Measurements from ENCODE around the gene ADAMTS9.

The ADAMTS9 gene

DNA sequence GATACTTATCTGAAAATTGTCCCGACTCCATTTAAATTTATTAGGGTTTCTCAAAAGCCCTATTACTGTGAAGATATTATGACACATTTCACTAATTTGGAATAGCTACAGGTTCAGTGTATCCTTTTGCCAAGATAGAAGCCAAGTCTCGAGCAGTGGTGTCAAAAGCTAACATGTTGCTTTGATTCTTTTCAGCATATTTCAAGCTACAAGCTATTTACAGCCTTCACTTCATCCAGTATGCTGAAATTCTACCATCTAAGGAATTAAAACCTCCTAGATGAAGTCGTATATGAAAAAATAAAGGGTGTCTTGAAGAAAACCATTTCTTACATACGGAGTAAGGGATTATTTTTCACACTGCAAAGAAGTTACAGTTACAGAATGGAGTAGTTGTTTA, 31.2 kb upstream of the ADAMTS9 start:
- WGBS (ENCODE audit: insufficient coverage) = 90% methylated on average over 2 of the region's 4 CpGs
- ChIA-PET POLR2A (no interaction called here), CTCF (interaction anchor here (0.6 kb wide), 1 partner anchor 13 kb away, joined by 3 read pairs; no protein-coding TSS in a partner anchor)
- Histone ChIP-seq H3K27ac (ENCODE audit: insufficient read depth in 1 of 2, low read depth in 1 of 2, low read length in 2 of 2, poor library complexity in 1 of 2, severe bottlenecking in 2 of 2) (no peak overlapping the region), H3K4me3 (ENCODE audit: control insufficient read depth in 1 of 7, extremely low read depth in 1 of 7, insufficient read depth in 4 of 7, low read depth in 2 of 7, low read length in 6 of 7) (no peak overlapping the region), H3K4me1 (ENCODE audit: control extremely low read depth in 1 of 4, control insufficient read depth in 4 of 4, insufficient read depth in 4 of 4, low read length in 3 of 4) (no peaks in the 10 kb centered on the region), H3K36me3 (ENCODE audit: control insufficient read depth in 4 of 4, insufficient read depth in 4 of 4, low read length in 3 of 4) (no peaks in the 10 kb centered on the region), H3K27me3 (replicated peaks in 2 of 5; ENCODE audit: control insufficient read depth in 4 of 5, insufficient read depth in 5 of 5, low read length in 4 of 5) (no peaks in the 10 kb centered on the region), H3K9me3 (ENCODE audit: control extremely low read depth in 1 of 5, control insufficient read depth in 4 of 5, insufficient read depth in 2 of 5, low read depth in 1 of 5, low read length in 4 of 5) (no peaks in the 10 kb centered on the region)
- no peak for DNase-seq

DNA sequence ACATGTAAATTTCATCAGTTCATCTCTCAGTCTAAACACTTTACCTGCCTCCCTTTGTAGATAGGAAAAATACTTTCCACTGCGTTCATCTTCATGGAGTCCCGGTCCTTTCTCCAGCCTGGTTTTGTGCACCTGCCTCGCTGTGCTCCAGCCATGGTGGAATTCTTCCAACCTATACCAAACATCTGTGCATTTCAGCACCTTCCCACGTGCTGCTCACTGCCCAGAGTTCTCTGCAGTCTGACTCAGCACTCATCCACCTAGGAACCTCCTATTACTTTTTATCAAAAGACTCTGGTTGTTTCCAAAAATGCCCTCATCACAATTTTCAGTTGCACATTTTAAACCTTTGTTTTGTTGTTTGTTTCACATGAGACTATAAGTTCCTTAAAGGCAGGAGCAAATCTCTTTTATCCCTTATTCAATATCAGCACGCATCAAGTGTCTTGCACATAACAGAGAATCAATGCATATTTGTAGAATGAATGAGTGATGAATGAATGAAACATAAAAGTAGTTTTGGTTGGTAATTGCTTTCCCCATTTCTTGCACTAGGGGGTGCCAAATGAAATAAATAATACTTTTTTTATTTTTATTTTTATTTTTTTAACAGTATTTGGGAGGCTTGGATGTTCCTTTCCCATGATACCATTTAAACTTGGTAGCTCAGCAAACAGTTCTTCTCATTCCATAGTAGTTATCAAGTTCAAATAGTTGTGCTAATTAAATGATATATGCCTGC, 30.2 kb upstream of the ADAMTS9 start:
- WGBS (ENCODE audit: insufficient coverage) = 100% methylated on average over 3 of the region's 5 CpGs
- no peak overlapping the region for H3K4me3 ChIP-seq (ENCODE audit: control insufficient read depth in 1 of 7, extremely low read depth in 1 of 7, insufficient read depth in 4 of 7, low read depth in 2 of 7, low read length in 6 of 7)
- ChIA-PET POLR2A (no interaction called here), CTCF (no interaction called here)
- no peaks in the 10 kb centered on the region for H3K27me3 ChIP-seq (replicated peaks in 2 of 5; ENCODE audit: control insufficient read depth in 4 of 5, insufficient read depth in 5 of 5, low read length in 4 of 5)
- H3K36me3 ChIP-seq (ENCODE audit: control insufficient read depth in 4 of 4, insufficient read depth in 4 of 4, low read length in 3 of 4) = no peaks in the 10 kb centered on the region
- DNase-seq = no peak
- no peaks in the 10 kb centered on the region for H3K9me3 ChIP-seq (ENCODE audit: control extremely low read depth in 1 of 5, control insufficient read depth in 4 of 5, insufficient read depth in 2 of 5, low read depth in 1 of 5, low read length in 4 of 5)
- H3K4me1 ChIP-seq (ENCODE audit: control extremely low read depth in 1 of 4, control insufficient read depth in 4 of 4, insufficient read depth in 4 of 4, low read length in 3 of 4) = no peaks in the 10 kb centered on the region
- no peak overlapping the region for H3K27ac ChIP-seq (ENCODE audit: insufficient read depth in 1 of 2, low read depth in 1 of 2, low read length in 2 of 2, poor library complexity in 1 of 2, severe bottlenecking in 2 of 2)

DNA sequence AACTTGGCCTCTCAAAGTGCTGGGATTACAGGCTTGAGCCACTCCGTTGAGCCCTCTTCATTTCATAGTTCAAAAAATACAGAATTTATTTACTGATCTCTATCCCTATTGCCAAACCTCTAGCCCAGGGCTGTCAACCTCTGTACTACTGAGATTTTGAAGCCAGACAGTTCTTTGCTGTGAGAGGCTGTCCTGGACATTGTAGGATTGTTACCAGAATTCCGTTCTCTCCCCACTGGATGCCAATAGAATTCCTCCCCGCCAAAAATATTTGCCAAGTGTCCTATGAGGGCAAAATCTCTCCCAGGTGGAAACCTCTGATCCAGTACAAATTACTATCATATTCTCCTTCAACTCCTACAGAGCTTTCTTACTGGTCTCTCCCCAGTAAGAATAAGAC, 29.6 kb upstream of the ADAMTS9 start:
- H3K4me1 ChIP-seq (ENCODE audit: control extremely low read depth in 1 of 4, control insufficient read depth in 4 of 4, insufficient read depth in 4 of 4, low read length in 3 of 4) = no peaks in the 10 kb centered on the region
- H3K36me3 ChIP-seq (ENCODE audit: control insufficient read depth in 4 of 4, insufficient read depth in 4 of 4, low read length in 3 of 4) = no peaks in the 10 kb centered on the region
- CTCF ChIA-PET = no interaction called here
- DNase-seq = no peak
- POLR2A ChIA-PET = no interaction called here
- H3K9me3 ChIP-seq (ENCODE audit: control extremely low read depth in 1 of 5, control insufficient read depth in 4 of 5, insufficient read depth in 2 of 5, low read depth in 1 of 5, low read length in 4 of 5) = no peaks in the 10 kb centered on the region
- no peaks in the 10 kb centered on the region for H3K27me3 ChIP-seq (replicated peaks in 2 of 5; ENCODE audit: control insufficient read depth in 4 of 5, insufficient read depth in 5 of 5, low read length in 4 of 5)
- no peak overlapping the region for H3K4me3 ChIP-seq (ENCODE audit: control insufficient read depth in 1 of 7, extremely low read depth in 1 of 7, insufficient read depth in 4 of 7, low read depth in 2 of 7, low read length in 6 of 7)
- 90% methylated on average over 2 of the region's 3 CpGs for WGBS (ENCODE audit: insufficient coverage)
- H3K27ac ChIP-seq (ENCODE audit: insufficient read depth in 1 of 2, low read depth in 1 of 2, low read length in 2 of 2, poor library complexity in 1 of 2, severe bottlenecking in 2 of 2) = no peak overlapping the region

DNA sequence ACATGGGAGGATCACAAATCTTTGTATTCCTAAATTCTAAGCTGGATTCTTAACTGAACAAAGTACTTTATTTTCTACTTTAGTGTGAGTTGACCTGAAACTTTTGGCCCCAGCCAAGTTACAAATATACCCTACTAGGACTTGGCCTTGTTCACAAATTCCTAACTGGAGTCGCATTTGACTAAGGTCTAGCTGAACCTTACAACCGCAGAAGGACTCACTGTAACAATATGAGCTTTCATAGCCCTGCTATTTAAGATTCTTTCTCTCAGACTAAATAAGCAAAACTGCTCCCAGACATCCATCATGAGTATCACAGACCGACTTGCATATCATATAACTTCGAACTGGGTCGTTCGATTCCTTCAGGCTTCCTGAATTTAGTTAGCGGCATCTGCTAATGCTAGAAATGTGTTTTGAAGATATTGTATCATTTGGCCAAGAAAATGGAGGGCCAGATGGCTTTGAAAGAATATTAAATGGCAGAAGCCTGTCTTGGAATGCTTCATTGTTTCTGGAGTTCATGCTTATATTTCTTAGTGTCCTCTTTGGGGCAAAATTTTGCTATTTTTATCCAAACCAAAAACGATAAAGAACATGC, 28.4 kb upstream of the ADAMTS9 start:
- POLR2A ChIA-PET = no interaction called here
- CTCF ChIA-PET = no interaction called here

DNA sequence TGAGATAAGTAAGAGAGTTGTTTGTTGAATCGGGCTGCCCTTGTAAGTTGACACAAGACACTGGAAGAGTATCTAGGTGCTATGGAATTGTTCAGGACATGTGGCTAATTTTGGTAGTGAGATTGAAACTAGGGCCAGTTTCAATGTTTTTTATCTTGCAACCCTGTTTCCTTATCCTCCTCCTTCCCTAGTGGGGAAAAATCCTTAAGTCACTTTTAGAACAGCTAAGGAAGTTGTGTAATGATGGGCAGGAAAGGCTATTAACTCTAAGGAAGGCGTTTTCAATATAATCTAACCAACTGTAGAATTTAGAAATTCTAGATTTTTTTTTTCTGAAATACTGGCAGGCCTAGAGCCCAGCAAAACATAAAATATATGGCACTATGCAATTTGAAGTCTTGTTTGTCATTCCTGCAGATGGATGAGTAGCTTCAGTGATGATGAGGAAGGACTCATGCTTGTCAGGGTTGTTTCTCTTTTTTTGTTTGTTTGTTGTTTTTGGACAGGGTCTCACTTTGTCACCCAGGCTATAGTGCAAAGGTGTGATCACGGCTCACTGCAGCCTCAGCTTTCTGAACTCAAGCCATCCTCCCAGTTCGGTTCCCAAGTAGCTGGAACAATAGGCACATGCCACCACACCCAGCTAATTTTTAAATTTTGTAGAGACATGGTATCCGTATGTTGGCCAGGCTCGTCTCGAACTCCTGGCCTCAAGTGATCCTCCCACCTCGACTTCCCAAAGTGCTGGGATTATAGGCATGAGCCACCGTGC, 27.6 kb upstream of the ADAMTS9 start:
- no peaks in the 10 kb centered on the region for H3K36me3 ChIP-seq (ENCODE audit: control insufficient read depth in 4 of 4, insufficient read depth in 4 of 4, low read length in 3 of 4)
- H3K4me3 ChIP-seq (ENCODE audit: control insufficient read depth in 1 of 7, extremely low read depth in 1 of 7, insufficient read depth in 4 of 7, low read depth in 2 of 7, low read length in 6 of 7) = no peak overlapping the region
- H3K27ac ChIP-seq (ENCODE audit: insufficient read depth in 1 of 2, low read depth in 1 of 2, low read length in 2 of 2, poor library complexity in 1 of 2, severe bottlenecking in 2 of 2) = no peak overlapping the region
- WGBS (ENCODE audit: insufficient coverage) = 87% methylated on average over 5 of the region's 9 CpGs
- ChIA-PET CTCF (no interaction called here), POLR2A (no interaction called here)
- H3K27me3 ChIP-seq (replicated peaks in 2 of 5; ENCODE audit: control insufficient read depth in 4 of 5, insufficient read depth in 5 of 5, low read length in 4 of 5) = no peaks in the 10 kb centered on the region
- DNase-seq = no peak
- H3K4me1 ChIP-seq (ENCODE audit: control extremely low read depth in 1 of 4, control insufficient read depth in 4 of 4, insufficient read depth in 4 of 4, low read length in 3 of 4) = no peaks in the 10 kb centered on the region
- peaks cover 0 to under 1% (median 0%) of the 10 kb centered on the region in 5 experiments for H3K9me3 ChIP-seq (ENCODE audit: control extremely low read depth in 1 of 5, control insufficient read depth in 4 of 5, insufficient read depth in 2 of 5, low read depth in 1 of 5, low read length in 4 of 5)

More for the DNA sequence above, 28.4 kb upstream of the ADAMTS9 start:
- WGBS (ENCODE audit: insufficient coverage) = 92% methylated on average over 2 of the region's 8 CpGs
- H3K4me1 ChIP-seq (ENCODE audit: control extremely low read depth in 1 of 4, control insufficient read depth in 4 of 4, insufficient read depth in 4 of 4, low read length in 3 of 4) = no peaks in the 10 kb centered on the region
- H3K4me3 ChIP-seq (ENCODE audit: control insufficient read depth in 1 of 7, extremely low read depth in 1 of 7, insufficient read depth in 4 of 7, low read depth in 2 of 7, low read length in 6 of 7) = no peak overlapping the region
- H3K27me3 ChIP-seq (replicated peaks in 2 of 5; ENCODE audit: control insufficient read depth in 4 of 5, insufficient read depth in 5 of 5, low read length in 4 of 5) = no peaks in the 10 kb centered on the region
- H3K36me3 ChIP-seq (ENCODE audit: control insufficient read depth in 4 of 4, insufficient read depth in 4 of 4, low read length in 3 of 4) = no peaks in the 10 kb centered on the region
- no peaks in the 10 kb centered on the region for H3K9me3 ChIP-seq (ENCODE audit: control extremely low read depth in 1 of 5, control insufficient read depth in 4 of 5, insufficient read depth in 2 of 5, low read depth in 1 of 5, low read length in 4 of 5)
- no peak overlapping the region for H3K27ac ChIP-seq (ENCODE audit: insufficient read depth in 1 of 2, low read depth in 1 of 2, low read length in 2 of 2, poor library complexity in 1 of 2, severe bottlenecking in 2 of 2)
- DNase-seq = no peak

DNA sequence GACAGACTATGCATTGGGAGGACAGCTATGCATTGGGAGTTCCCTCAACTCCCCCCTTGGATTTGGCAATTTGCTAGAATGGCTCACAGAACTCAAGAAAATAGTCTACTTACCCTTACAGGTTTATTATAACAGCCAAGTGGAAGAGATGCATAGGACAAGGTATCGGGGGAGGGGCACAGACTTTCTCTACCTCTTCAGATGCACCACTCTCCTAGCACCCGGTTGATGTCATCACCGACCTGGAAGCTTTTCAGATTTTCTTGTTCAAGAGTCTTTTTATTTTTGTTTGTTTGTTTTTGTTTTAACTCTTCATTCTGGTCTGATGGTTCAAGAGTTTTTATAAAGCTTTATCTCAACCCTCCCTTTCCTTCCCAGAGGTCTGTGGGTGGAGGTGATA, 20.7 kb upstream of the ADAMTS9 start:
- POLR2A ChIA-PET = no interaction called here
- WGBS (ENCODE audit: insufficient coverage) = 100% methylated on average over 1 of the region's 3 CpGs
- Histone ChIP-seq H3K27me3 (replicated peaks in 2 of 5; ENCODE audit: control insufficient read depth in 4 of 5, insufficient read depth in 5 of 5, low read length in 4 of 5) (peaks cover 0 to 4% (median 0%) of the 10 kb centered on the region in 5 experiments), H3K36me3 (ENCODE audit: control insufficient read depth in 4 of 4, insufficient read depth in 4 of 4, low read length in 3 of 4) (no peaks in the 10 kb centered on the region), H3K27ac (ENCODE audit: insufficient read depth in 1 of 2, low read depth in 1 of 2, low read length in 2 of 2, poor library complexity in 1 of 2, severe bottlenecking in 2 of 2) (no peak overlapping the region), H3K9me3 (ENCODE audit: control extremely low read depth in 1 of 5, control insufficient read depth in 4 of 5, insufficient read depth in 2 of 5, low read depth in 1 of 5, low read length in 4 of 5) (peaks cover 0 to 1% (median 0%) of the 10 kb centered on the region in 5 experiments), H3K4me1 (ENCODE audit: control extremely low read depth in 1 of 4, control insufficient read depth in 4 of 4, insufficient read depth in 4 of 4, low read length in 3 of 4) (no peaks in the 10 kb centered on the region), H3K4me3 (ENCODE audit: control insufficient read depth in 1 of 7, extremely low read depth in 1 of 7, insufficient read depth in 4 of 7, low read depth in 2 of 7, low read length in 6 of 7) (no peak overlapping the region)
- DNase-seq = no peak
- CTCF ChIA-PET = no interaction called here

DNA sequence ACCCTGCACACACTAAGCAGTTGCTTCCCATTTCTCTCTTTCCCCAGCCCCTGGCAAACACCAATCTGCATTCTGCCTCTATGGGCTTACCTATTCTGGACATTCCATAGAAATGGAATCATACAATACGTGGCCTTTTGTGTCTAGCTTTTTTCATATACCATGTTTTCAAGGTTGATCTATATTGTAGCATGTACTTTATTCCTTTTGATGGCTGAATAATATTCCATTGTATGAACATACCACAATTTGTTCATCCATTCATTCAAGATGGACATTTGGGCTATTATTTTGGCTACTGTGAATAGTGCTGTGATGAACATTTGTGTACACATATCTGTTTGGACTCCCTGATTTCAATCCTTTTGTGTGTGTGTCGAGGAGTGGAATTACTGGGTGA, 18.1 kb upstream of the ADAMTS9 start:
- Histone ChIP-seq H3K36me3 (ENCODE audit: control insufficient read depth in 4 of 4, insufficient read depth in 4 of 4, low read length in 3 of 4) (no peaks in the 10 kb centered on the region), H3K9me3 (ENCODE audit: control extremely low read depth in 1 of 5, control insufficient read depth in 4 of 5, insufficient read depth in 2 of 5, low read depth in 1 of 5, low read length in 4 of 5) (peaks cover 0 to 1% (median 0%) of the 10 kb centered on the region in 5 experiments), H3K4me1 (ENCODE audit: control extremely low read depth in 1 of 4, control insufficient read depth in 4 of 4, insufficient read depth in 4 of 4, low read length in 3 of 4) (no peaks in the 10 kb centered on the region), H3K27ac (ENCODE audit: insufficient read depth in 1 of 2, low read depth in 1 of 2, low read length in 2 of 2, poor library complexity in 1 of 2, severe bottlenecking in 2 of 2) (no peak overlapping the region), H3K27me3 (replicated peaks in 2 of 5; ENCODE audit: control insufficient read depth in 4 of 5, insufficient read depth in 5 of 5, low read length in 4 of 5) (peaks cover 0 to 4% (median 0%) of the 10 kb centered on the region in 5 experiments), H3K4me3 (ENCODE audit: control insufficient read depth in 1 of 7, extremely low read depth in 1 of 7, insufficient read depth in 4 of 7, low read depth in 2 of 7, low read length in 6 of 7) (no peak overlapping the region)
- DNase-seq = no peak
- no CpG with 5 or more reads among the region's 2 CpGs for WGBS (ENCODE audit: insufficient coverage)
- CTCF ChIA-PET = no interaction called here
- POLR2A ChIA-PET = no interaction called here

Measured in common myeloid progenitor, CD34-positive (primary cell).